GM20000 (cell line): ENCODE measurements around the gene FAM161A.

Experiments
- DNase-seq: peaks from one replicate; pipeline ENCODE4 v3.0.0; 2012; ENCODE audit warnings: low spot score
- TF ChIP-seq, protein P1 (sequence below): IDR thresholded peaks from 2 replicates; pipeline ENCODE4 v1.5.1; 2012; ENCODE audit warnings: mild to moderate bottlenecking, control low read depth; ENCODE audit errors: extremely low read depth, missing control alignments

FAM161A gene

GRCh38 chr2:61789807-61790602 is 63.9 kb downstream of the FAM161A start:
- TF ChIP-seq, protein P1, sequence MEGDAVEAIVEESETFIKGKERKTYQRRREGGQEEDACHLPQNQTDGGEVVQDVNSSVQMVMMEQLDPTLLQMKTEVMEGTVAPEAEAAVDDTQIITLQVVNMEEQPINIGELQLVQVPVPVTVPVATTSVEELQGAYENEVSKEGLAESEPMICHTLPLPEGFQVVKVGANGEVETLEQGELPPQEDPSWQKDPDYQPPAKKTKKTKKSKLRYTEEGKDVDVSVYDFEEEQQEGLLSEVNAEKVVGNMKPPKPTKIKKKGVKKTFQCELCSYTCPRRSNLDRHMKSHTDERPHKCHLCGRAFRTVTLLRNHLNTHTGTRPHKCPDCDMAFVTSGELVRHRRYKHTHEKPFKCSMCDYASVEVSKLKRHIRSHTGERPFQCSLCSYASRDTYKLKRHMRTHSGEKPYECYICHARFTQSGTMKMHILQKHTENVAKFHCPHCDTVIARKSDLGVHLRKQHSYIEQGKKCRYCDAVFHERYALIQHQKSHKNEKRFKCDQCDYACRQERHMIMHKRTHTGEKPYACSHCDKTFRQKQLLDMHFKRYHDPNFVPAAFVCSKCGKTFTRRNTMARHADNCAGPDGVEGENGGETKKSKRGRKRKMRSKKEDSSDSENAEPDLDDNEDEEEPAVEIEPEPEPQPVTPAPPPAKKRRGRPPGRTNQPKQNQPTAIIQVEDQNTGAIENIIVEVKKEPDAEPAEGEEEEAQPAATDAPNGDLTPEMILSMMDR: no peak
- DNase-seq: no peak

DNA sequence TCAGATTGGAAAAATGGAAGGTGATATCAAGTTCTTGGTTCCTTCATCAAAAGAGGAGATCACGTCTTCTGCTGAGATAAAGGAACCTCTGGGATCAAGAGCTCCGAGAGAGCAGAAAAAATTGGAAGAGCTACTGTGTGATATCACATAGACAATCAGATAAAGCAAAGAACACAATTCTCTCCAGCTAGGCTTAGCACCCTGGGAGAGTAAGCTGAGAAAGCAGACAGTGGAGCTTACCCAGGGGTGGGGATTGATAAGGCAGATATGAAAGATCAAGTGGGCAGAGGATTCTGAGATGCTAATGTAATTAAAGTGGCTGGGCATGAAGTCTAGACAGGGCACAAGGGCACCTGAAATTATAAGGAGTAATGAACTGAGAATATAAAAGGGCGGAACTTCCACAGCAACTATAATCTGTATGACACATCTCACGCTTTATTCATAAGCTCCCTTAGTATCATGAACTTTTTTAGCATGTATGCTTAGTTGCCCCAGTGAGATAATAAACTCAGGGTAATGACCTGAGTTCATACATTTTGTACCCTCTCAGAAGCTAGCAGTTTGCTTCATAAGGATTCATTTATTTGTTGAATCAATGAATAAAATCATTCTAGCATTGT is 65.8 kb downstream of the FAM161A start:
- DNase-seq: no peak
- TF ChIP-seq, protein P1: no peak

DNA sequence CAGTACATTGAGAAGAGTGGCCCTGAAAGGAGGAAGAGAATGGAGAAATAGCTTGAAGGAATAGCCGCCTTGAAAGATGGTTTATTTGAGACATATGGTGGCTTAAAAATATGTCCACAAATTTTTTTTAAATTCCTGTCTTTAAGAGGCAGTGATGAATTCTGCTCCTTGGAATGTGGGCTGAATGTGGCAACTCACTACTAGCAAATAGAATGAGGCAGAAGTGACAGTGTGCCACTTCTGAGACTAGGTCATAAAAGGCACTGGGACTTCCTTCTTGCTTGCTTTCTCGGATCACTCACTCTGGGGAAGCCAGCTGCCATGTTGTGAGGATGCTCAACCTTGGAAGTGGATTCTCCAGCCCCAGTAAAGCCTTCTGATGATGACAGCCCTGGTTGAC is 67.0 kb downstream of the FAM161A start:
- TF ChIP-seq, protein P1: no peak
- no peak for DNase-seq

DNA sequence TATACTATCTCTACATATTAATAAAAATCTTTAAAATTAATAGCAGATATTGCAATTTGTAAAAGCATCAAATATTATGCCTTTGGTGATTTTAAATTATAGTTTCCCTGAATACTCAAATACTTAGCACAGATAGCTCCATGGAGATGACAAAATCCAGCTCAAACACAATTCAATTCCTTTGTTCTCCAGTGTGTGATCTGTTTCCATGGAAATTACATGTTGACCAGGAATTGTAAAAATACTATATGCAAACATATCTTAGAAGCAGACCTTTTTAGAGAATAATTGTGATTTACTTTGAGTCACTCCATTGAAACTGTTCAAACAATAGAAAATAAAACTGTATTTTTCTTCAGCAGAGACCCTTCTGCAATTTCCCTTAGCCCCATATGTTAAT is 68.3 kb downstream of the FAM161A start:
- TF ChIP-seq, protein P1: no peak
- DNase-seq: no peak

GRCh38 chr2:61784643-61785042 is 69.2 kb downstream of the FAM161A start:
- TF ChIP-seq, protein P1: no peak
- DNase-seq: no peak

DNA sequence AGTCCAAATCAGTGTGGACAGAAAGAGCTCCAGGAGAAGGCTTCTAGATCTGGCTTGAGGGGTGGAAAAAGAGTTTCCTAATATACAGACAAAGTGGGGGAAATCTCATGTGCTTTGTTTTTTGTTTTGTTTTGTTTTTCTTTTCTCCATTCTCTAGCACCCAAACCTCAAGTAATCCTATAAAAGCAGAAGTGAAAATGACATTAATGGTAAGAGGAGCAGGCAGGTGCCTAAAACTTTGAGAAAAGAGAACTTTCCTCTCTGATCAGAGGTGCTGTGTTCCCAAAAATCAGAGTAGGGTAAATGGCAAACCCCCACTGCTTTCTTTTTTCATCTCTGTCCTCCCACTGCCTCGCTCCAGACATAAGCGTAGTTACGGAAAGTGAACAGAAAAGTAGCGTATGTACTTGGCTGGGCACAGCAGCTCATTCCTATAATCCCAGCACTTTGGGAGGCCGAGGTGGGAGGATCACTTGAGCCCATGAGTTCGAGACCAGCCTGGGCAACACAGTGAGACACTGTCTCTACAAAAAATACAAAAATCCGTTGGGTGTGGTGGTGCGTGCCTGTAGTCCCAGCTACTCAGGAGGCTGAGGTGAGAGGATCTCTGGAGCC is 77.8 kb downstream of the FAM161A start:
- TF ChIP-seq, protein P1: no peak
- DNase-seq: peak; percentile 60
